OCI-LY7 (cell line): Measurements from ENCODE around the gene DLGAP4.

ENCODE experiments used
- EZH2phosphoT487 ChIP-seq: fragments of 200-600 bp; sonication (generic); IDR thresholded peaks from 2 replicates; pipeline ENCODE4 v1.6.1; 2018; ENCODE audit warnings: low read depth, borderline replicate concordance, mild to moderate bottlenecking, mixed run types, antibody characterized with exemption, low read length, moderate library complexity, mixed read lengths
- TF ChIP-seq, protein P1 (sequence below): fragments of 200-600 bp; sonication (generic); conservative IDR thresholded peaks from 2 replicates; pipeline ENCODE4 v1.5.1; 2014; ENCODE audit warnings: mild to moderate bottlenecking, antibody characterized with exemption, low read length, moderate library complexity, mixed read lengths

- TF ChIP-seq, protein P1, sequence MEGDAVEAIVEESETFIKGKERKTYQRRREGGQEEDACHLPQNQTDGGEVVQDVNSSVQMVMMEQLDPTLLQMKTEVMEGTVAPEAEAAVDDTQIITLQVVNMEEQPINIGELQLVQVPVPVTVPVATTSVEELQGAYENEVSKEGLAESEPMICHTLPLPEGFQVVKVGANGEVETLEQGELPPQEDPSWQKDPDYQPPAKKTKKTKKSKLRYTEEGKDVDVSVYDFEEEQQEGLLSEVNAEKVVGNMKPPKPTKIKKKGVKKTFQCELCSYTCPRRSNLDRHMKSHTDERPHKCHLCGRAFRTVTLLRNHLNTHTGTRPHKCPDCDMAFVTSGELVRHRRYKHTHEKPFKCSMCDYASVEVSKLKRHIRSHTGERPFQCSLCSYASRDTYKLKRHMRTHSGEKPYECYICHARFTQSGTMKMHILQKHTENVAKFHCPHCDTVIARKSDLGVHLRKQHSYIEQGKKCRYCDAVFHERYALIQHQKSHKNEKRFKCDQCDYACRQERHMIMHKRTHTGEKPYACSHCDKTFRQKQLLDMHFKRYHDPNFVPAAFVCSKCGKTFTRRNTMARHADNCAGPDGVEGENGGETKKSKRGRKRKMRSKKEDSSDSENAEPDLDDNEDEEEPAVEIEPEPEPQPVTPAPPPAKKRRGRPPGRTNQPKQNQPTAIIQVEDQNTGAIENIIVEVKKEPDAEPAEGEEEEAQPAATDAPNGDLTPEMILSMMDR, result no peak
- TF ChIP-seq EZH2phosphoT487, result no peak
Measured at GRCh38 chr20:36374995-36375394, 68.9 kb downstream of the DLGAP4 start.
